Keratinocyte (primary cell): Measurements from ENCODE around the gene CHAF1A. TPM values are rescaled to one million over a fixed set of nuclear protein-coding genes. Genes with fewer than 3 reads are reported as not detected.

Experiments
- DNase-seq: peaks from one replicate; pipeline ENCODE4 v3.0.0-alpha.2; 2011; ENCODE audit warnings: low read depth, missing footprints, low spot score
- FAIRE-seq: peaks from 2 replicates; lab custom pipeline; 2011; peaks lifted over from hg19 to GRCh38; lab: Jason Lieb, UNC
- H2AFZ ChIP-seq: 2 replicates; pipeline ENCODE4 v1.6.0; 2012; ENCODE audit warnings: low read length, control low read depth, inconsistent platforms; ENCODE audit not compliant: control insufficient read depth
- H3K27ac ChIP-seq: 2 replicates; pipeline ENCODE4 v1.5.1; 2011; ENCODE audit warnings: low read length; ENCODE audit not compliant: control insufficient read depth, insufficient read depth
- H3K27me3 ChIP-seq: 3 replicates; pipeline ENCODE4 v1.6.0; 2011; ENCODE audit warnings: low read length; ENCODE audit not compliant: control insufficient read depth, insufficient read depth; ENCODE audit errors: extremely low read depth
- H3K36me3 ChIP-seq, 2 experiments: 2 replicates in 1 of 2; 3 replicates in 1 of 2; pipeline ENCODE4 v1.5.1; 2011; ENCODE audit warnings: low read length in 2 of 2, mild to moderate bottlenecking in 1 of 2; ENCODE audit not compliant: control insufficient read depth in 2 of 2, insufficient read depth in 2 of 2; ENCODE audit errors: extremely low read depth in 1 of 2
- H3K4me1 ChIP-seq: 3 replicates; pipeline ENCODE4 v1.5.1; 2011; ENCODE audit warnings: low read length; ENCODE audit not compliant: control insufficient read depth, insufficient read depth; ENCODE audit errors: extremely low read depth
- H3K4me2 ChIP-seq: 3 replicates; pipeline ENCODE4 v1.6.0; 2011; ENCODE audit warnings: low read depth, low read length; ENCODE audit not compliant: control insufficient read depth, insufficient read depth; ENCODE audit errors: extremely low read depth
- H3K4me3 ChIP-seq, 3 experiments: fragments of 200-600 bp in 1 of 3; sonication (generic) in 1 of 3; 2 replicates in 2 of 3; 3 replicates in 1 of 3; pipeline ENCODE4 v1.5.1; 2011 to 2016; ENCODE audit warnings: low read length in 3 of 3, mild to moderate bottlenecking in 3 of 3, control low read depth in 2 of 3, inconsistent platforms in 1 of 3, low read depth in 1 of 3, mixed read lengths in 1 of 3, mixed run types in 1 of 3, moderate library complexity in 1 of 3; ENCODE audit not compliant: control insufficient read depth in 2 of 3, insufficient read depth in 2 of 3; ENCODE audit errors: extremely low read depth in 1 of 3
- H3K79me2 ChIP-seq: 2 replicates; pipeline ENCODE4 v1.6.0; 2012; ENCODE audit warnings: low read length; ENCODE audit not compliant: control insufficient read depth, insufficient read depth
- H3K9ac ChIP-seq: 3 replicates; pipeline ENCODE4 v1.6.0; 2011; ENCODE audit warnings: low read length; ENCODE audit not compliant: control insufficient read depth, insufficient read depth; ENCODE audit errors: extremely low read depth
- H3K9me1 ChIP-seq: 3 replicates; pipeline ENCODE4 v1.6.0; 2011; ENCODE audit warnings: low read length; ENCODE audit not compliant: control insufficient read depth, insufficient read depth; ENCODE audit errors: extremely low read depth
- H3K9me3 ChIP-seq: 2 replicates; pipeline ENCODE4 v1.5.1; 2012; ENCODE audit warnings: low read depth, low read length; ENCODE audit not compliant: control insufficient read depth
- H4K20me1 ChIP-seq: 3 replicates; pipeline ENCODE4 v1.6.0; 2011; ENCODE audit warnings: low read length; ENCODE audit not compliant: control insufficient read depth, insufficient read depth; ENCODE audit errors: extremely low read depth
- EZH2 ChIP-seq: IDR thresholded peaks from one replicate; pipeline ENCODE4 v1.6.1; 2012; ENCODE audit warnings: inconsistent platforms, mild to moderate bottlenecking, low read length, moderate library complexity
- dilution Hi-C: fragments of 300-500 bp; cut with MboI; formaldehyde crosslinking; loops from one replicate; pipeline ENCODE4 v1.7.0; 2020; ENCODE audit warnings: low sequenced_read_pairs; ENCODE audit not compliant: extremely low pct_ligation_motif_present
- polyA plus RNA-seq, 5 experiments: library from polyadenylated mRNA; depleted of rRNA in 3 of 5; stranded (reverse) in 3 of 5; stranded (forward) in 1 of 5; unstranded in 1 of 5; fragments of >200 nt; gene quantifications; 1 replicate in 1 of 5; 2 replicates in 3 of 5; 3 replicates in 1 of 5; pipeline versions ENCODE4 v1.2.1 to v1.2.3, GENCODE V29; 2011 to 2012; ENCODE audit warnings: missing spikeins in 2 of 5, low read depth in 1 of 5, low replicate concordance in 1 of 5
- TF ChIP-seq, protein P1 (sequence below), 3 experiments: IDR thresholded peaks in 1 of 3; conservative IDR thresholded peaks in 1 of 3; optimal IDR thresholded peaks in 1 of 3; 2 replicates in 2 of 3; 3 replicates in 1 of 3; pipeline versions ENCODE3 to v1.5.1; 2011; ENCODE audit warnings: low read length in 3 of 3, mild to moderate bottlenecking in 3 of 3, moderate library complexity in 2 of 3, control low read depth in 1 of 3, inconsistent platforms in 1 of 3; ENCODE audit not compliant: insufficient read depth in 2 of 3; ENCODE audit errors: extremely low read depth in 1 of 3

CHAF1A gene
- polyA plus RNA-seq, 1 donor (not counting 4 experiments of a cell fraction or from before 2014, with no cell fraction given), result 10.6 TPM

DNA sequence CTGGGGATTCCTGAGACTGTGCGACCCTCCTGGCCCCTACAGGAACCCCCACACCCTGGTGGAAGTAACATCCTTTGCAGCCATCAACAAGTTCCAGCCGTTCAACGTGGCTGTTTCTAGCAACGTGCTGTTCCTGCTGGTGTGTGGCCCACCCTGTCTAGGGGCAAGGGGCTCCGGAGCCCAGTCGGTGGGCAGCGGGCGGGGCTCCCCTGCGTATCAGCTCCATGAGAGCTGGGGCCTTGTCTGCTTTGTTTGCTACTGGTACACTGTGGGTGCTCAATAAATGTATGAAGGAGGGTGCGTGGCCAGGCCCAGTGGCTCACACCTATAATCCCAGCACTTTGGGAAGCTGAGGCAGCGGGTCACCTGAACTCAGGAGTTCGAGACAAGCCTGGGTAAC lies 48.2 kb upstream of the CHAF1A start:
- no peak for DNase-seq
- H4K20me1 ChIP-seq, result no peaks in the 10 kb centered on the region
- TF ChIP-seq, protein P1, sequence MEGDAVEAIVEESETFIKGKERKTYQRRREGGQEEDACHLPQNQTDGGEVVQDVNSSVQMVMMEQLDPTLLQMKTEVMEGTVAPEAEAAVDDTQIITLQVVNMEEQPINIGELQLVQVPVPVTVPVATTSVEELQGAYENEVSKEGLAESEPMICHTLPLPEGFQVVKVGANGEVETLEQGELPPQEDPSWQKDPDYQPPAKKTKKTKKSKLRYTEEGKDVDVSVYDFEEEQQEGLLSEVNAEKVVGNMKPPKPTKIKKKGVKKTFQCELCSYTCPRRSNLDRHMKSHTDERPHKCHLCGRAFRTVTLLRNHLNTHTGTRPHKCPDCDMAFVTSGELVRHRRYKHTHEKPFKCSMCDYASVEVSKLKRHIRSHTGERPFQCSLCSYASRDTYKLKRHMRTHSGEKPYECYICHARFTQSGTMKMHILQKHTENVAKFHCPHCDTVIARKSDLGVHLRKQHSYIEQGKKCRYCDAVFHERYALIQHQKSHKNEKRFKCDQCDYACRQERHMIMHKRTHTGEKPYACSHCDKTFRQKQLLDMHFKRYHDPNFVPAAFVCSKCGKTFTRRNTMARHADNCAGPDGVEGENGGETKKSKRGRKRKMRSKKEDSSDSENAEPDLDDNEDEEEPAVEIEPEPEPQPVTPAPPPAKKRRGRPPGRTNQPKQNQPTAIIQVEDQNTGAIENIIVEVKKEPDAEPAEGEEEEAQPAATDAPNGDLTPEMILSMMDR (optimal IDR thresholded peaks at IDR 0.05 in 1 of 3, IDR thresholded peaks at IDR 0.05 in 1 of 3, conservative IDR thresholded peaks at IDR 0.05 in 1 of 3; ENCODE audit: extremely low read depth in 1 of 3, insufficient read depth in 2 of 3, low read length in 3 of 3), result no peak
- no peak for TF ChIP-seq EZH2
- H3K9ac ChIP-seq, result no peak overlapping the region
- no peaks in the 10 kb centered on the region for H3K9me3 ChIP-seq
- no peaks in the 10 kb centered on the region for H3K27me3 ChIP-seq
- H3K9me1 ChIP-seq, result no peaks in the 10 kb centered on the region
- no peak overlapping the region for H3K4me3 ChIP-seq
- H3K27ac ChIP-seq, result no peak overlapping the region
- H3K4me2 ChIP-seq, result no peak overlapping the region
- no peaks in the 10 kb centered on the region for H3K4me1 ChIP-seq
- dilution Hi-C loops, result no loop called here
- no peak overlapping the region for H2AFZ ChIP-seq
- H3K36me3 ChIP-seq, result peaks cover under 1 to 4% of the 10 kb centered on the region in 2 experiments
- FAIRE-seq, result no peak
- H3K79me2 ChIP-seq, result no peaks in the 10 kb centered on the region

DNA sequence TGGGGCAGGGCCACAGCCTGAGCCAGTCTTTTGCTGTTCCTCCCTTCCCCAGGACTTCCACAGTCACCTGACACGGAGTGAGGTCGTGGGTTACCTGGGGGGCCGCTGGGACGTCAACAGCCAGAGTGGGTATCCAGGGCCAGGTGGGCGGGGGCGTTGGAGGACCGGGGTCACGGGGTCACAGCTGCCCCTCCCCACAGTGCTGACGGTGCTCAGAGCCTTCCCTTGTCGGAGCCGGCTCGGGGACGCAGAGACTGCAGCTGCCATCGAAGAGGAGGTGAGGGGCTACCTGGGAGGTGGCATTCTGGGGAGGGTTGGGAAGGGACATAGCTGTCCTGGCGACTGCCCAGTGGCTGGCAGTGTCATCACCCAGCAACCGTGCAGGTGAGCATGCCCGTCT lies 47.5 kb upstream of the CHAF1A start:
- Histone ChIP-seq H3K79me2 (no peaks in the 10 kb centered on the region), H3K36me3 (peaks cover 6 to 7% of the 10 kb centered on the region in 2 experiments), H3K4me3 (no peak overlapping the region), H3K27ac (no peak overlapping the region), H2AFZ (no peak overlapping the region), H3K27me3 (no peaks in the 10 kb centered on the region), H3K9me1 (no peaks in the 10 kb centered on the region), H3K4me1 (no peaks in the 10 kb centered on the region), H4K20me1 (no peaks in the 10 kb centered on the region), H3K9ac (no peak overlapping the region), H3K4me2 (no peak overlapping the region), H3K9me3 (no peaks in the 10 kb centered on the region)
- DNase-seq (no peak), FAIRE-seq (no peak)
- dilution Hi-C loops, result no loop called here
- TF ChIP-seq EZH2, result no peak
- TF ChIP-seq, protein P1 (optimal IDR thresholded peaks at IDR 0.05 in 1 of 3, IDR thresholded peaks at IDR 0.05 in 1 of 3, conservative IDR thresholded peaks at IDR 0.05 in 1 of 3; ENCODE audit: extremely low read depth in 1 of 3, insufficient read depth in 2 of 3, low read length in 3 of 3), result no peak
